Measurements from ENCODE around the gene TCIRG1.
"Not testable (repeated sequence)": the region's sequence is repeated elsewhere in the genome, so short reads cannot be mapped to it uniquely, and the experiment has no call there.

Gene TCIRG1

GRCh38 chr11:68092946-68093345 is 54.1 kb downstream of the TCIRG1 start:
- not testable (repeated sequence) for DNase-seq

- DNase-seq, result no peak
Observed at GRCh38 chr11:68093565-68093964, 54.7 kb downstream of the TCIRG1 start.

- no peak for DNase-seq
Observed at GRCh38 chr11:68096962-68097361, 58.1 kb downstream of the TCIRG1 start.

GRCh38 chr11:68099057-68099456 is 60.2 kb downstream of the TCIRG1 start:
- DNase-seq, result no peak

GRCh38 chr11:68099474-68100405 is 60.9 kb downstream of the TCIRG1 start:
- DNase-seq, result peak; percentile 38
